Tibial nerve (tissue), 4 donors: Measurements from ENCODE around the gene MAJIN. TPM values are rescaled to one million over a fixed set of nuclear protein-coding genes. Genes with fewer than 3 reads are reported as not detected.

ENCODE experiments used
- DNase-seq, 2 donors: peaks; one replicate each; pipeline ENCODE4 v3.0.0-alpha.2; 2019; ENCODE audit warnings: low spot score in 2 of 2
- H3K27ac ChIP-seq, 4 donors: fragments of 200-600 bp; sonication (generic) in 3 of 4; one replicate each; pipeline ENCODE4 v1.5.1; 2017 to 2019; ENCODE audit warnings: mild to moderate bottlenecking in 1 of 4
- H3K27me3 ChIP-seq, 2 donors: fragments of 200-600 bp; sonication (generic) in 1 of 2; one replicate each; pipeline versions ENCODE4 v1.5.1 to v1.6.0; 2017 to 2019
- H3K36me3 ChIP-seq, 3 donors: fragments of 200-600 bp; sonication (generic); one replicate each; pipeline ENCODE4 v1.5.1; 2018 to 2019
- H3K4me1 ChIP-seq, 4 donors: fragments of 200-600 bp; sonication (generic) in 3 of 4; one replicate each; pipeline ENCODE4 v1.5.1; 2017 to 2019
- H3K4me3 ChIP-seq, 4 donors: fragments of 200-600 bp; sonication (generic) in 3 of 4; one replicate each; pipeline ENCODE4 v1.5.1; 2017 to 2019; ENCODE audit warnings: mild to moderate bottlenecking in 1 of 4, moderate library complexity in 1 of 4
- H3K9me3 ChIP-seq, 4 donors: fragments of 200-600 bp; sonication (generic) in 3 of 4; one replicate each; pipeline ENCODE4 v1.5.1; 2017 to 2019
- CTCF ChIP-seq, 5 experiments: fragments of 200-600 bp in 3 of 5; fragments of 450-650 bp in 2 of 5; sonication (generic) in 3 of 5; IDR thresholded peaks; one replicate each; pipeline ENCODE4 v1.5.1; 2016 to 2019; ENCODE audit warnings: antibody characterized with exemption in 5 of 5, mild to moderate bottlenecking in 3 of 5, moderate library complexity in 2 of 5
- EP300 ChIP-seq, 2 donors: sonication (generic); formaldehyde crosslinking; IDR thresholded peaks; one replicate each; pipeline ENCODE4 v1.6.1; 2017; ENCODE audit warnings: antibody characterized with exemption in 2 of 2, mild to moderate bottlenecking in 1 of 2
- POLR2A ChIP-seq, 2 donors: fragments of 450-650 bp; IDR thresholded peaks; one replicate each; pipeline ENCODE4 v1.6.1; 2017; ENCODE audit warnings: antibody characterized with exemption in 2 of 2, mild to moderate bottlenecking in 2 of 2, moderate library complexity in 2 of 2
- WGBS, 2 donors: methylation state at CpG; one replicate each; pipeline ENCODE4 v1.1.5; 2018; 5-methylcytosine and 5-hydroxymethylcytosine counted together
- total RNA-seq, 4 donors: library from RNA; depleted of rRNA; stranded (reverse); fragments of >200 nt; gene quantifications; one replicate each; pipeline ENCODE4 v1.1.0, GENCODE V29; 2016

Gene MAJIN
- total RNA-seq, 4 donors from 2014 or later, result not detected

- TF ChIP-seq EP300 (IDR thresholded peaks at IDR 0.05) (no peak), POLR2A (IDR thresholded peaks at IDR 0.05) (no peak), CTCF (IDR thresholded peaks at IDR 0.05) (no peak)
- H3K27ac ChIP-seq, result peak overlapping the region; percentile 72 to 92 (median 86)
- H3K27me3 ChIP-seq, result no peaks in the 10 kb centered on the region
- H3K4me1 ChIP-seq, result peaks cover 0 to 33% (median 15%) of the 10 kb centered on the region in 4 donors
- H3K36me3 ChIP-seq, result peaks cover 0 to 19% (median 16%) of the 10 kb centered on the region in 3 donors
- H3K9me3 ChIP-seq, result no peaks in the 10 kb centered on the region
- peak overlapping the region; percentile 32 to 90 (median 87) for H3K4me3 ChIP-seq
- DNase-seq, result no peak
- 7 to 14% methylated on average over 6 of the region's 6 CpGs for whole genome bisulfite sequencing, 2 donors
Measured at GRCh38 chr11:64917663-64917995, 54.3 kb downstream of the MAJIN start.

- DNase-seq, result peak; percentile 99
- Histone ChIP-seq H3K9me3 (no peaks in the 10 kb centered on the region), H3K4me3 (peak within 1 kb of the TSS; percentile 86 to 90 (median 87)), H3K27ac (peak within 1 kb of the TSS; percentile 72 to 92 (median 89)), H3K27me3 (no peaks in the 10 kb centered on the region), H3K36me3 (peaks cover under 1 to 25% (median 21%) of the 10 kb centered on the region in 3 donors), H3K4me1 (peaks cover 0 to 33% (median 15%) of the 10 kb centered on the region in 4 donors)
- TF ChIP-seq POLR2A (IDR thresholded peaks at IDR 0.05) (peak; percentile 62 to 90), CTCF (IDR thresholded peaks at IDR 0.05) (peak in 2 of 5 experiments; percentile 7 to 56), EP300 (IDR thresholded peaks at IDR 0.05) (peak; percentile 91 to 95)
- 0 to 2% methylated on average over 28 to 31 of the region's 57 CpGs for WGBS, 2 donors
Measured at GRCh38 chr11:64916775-64917662, 54.9 kb downstream of the MAJIN start, which contains the start of gene ATG2A. TSS of gene ATG2A (minus strand) at chr11:64917209. CDS start at chr11:64917135, 74 bp downstream.

GRCh38 chr11:64916040-64916774 is 55.7 kb downstream of the MAJIN start:
- peak overlapping the region; percentile 69 to 92 (median 89) for H3K27ac ChIP-seq
- no peak for TF ChIP-seq EP300 (IDR thresholded peaks at IDR 0.05)
- no peak for TF ChIP-seq CTCF (IDR thresholded peaks at IDR 0.05)
- no peak for TF ChIP-seq POLR2A (IDR thresholded peaks at IDR 0.05)
- H3K4me3 ChIP-seq, result peak overlapping the region; percentile 86 to 90 (median 87)

GRCh38 chr11:64915376-64915887 is 56.5 kb downstream of the MAJIN start:
- TF ChIP-seq POLR2A (IDR thresholded peaks at IDR 0.05) (no peak), EP300 (IDR thresholded peaks at IDR 0.05) (no peak), CTCF (IDR thresholded peaks at IDR 0.05) (no peak)
- no peak for DNase-seq
- H3K4me1 ChIP-seq, result peaks cover 0 to 33% (median 15%) of the 10 kb centered on the region in 4 donors
- WGBS, 2 donors, result 48 to 61% methylated on average over 7 of the region's 7 CpGs
- H3K27me3 ChIP-seq, result no peaks in the 10 kb centered on the region
- H3K36me3 ChIP-seq, result peaks cover 2 to 41% (median 36%) of the 10 kb centered on the region in 3 donors
- peak overlapping the region in 3 of 4 donors; percentile 86 to 90 (median 86) for H3K4me3 ChIP-seq
- peak overlapping the region; percentile 69 to 92 (median 89) for H3K27ac ChIP-seq
- no peaks in the 10 kb centered on the region for H3K9me3 ChIP-seq

More at GRCh38 chr11:64916040-64916774, 55.7 kb downstream of the MAJIN start:
- Histone ChIP-seq H3K27me3 (no peaks in the 10 kb centered on the region), H3K4me1 (peaks cover 0 to 33% (median 15%) of the 10 kb centered on the region in 4 donors), H3K36me3 (peaks cover 2 to 33% (median 28%) of the 10 kb centered on the region in 3 donors), H3K9me3 (no peaks in the 10 kb centered on the region)
- DNase-seq, result peak in 1 of 2 donors; percentile 53
- WGBS, 2 donors, result 4 to 9% methylated on average over 13 to 23 of the region's 23 CpGs
